SU-DHL-6 (cell line): ENCODE measurements around the gene OR8B3.

Experiments used
- EZH2phosphoT487 ChIP-seq: fragments of 200-600 bp; sonication (generic), shearing (Covaris generic); conservative IDR thresholded peaks from 2 replicates; pipeline ENCODE4 v1.6.1; 2018; ENCODE audit warnings: mild to moderate bottlenecking, antibody characterized with exemption, low read length, moderate library complexity, mixed read lengths
- TF ChIP-seq, protein P1 (sequence below): fragments of 200-600 bp; sonication (generic); IDR thresholded peaks from one replicate; pipeline ENCODE4 v1.5.1; 2017; ENCODE audit warnings: antibody characterized with exemption, mild to moderate bottlenecking, low read length, moderate library complexity; ENCODE audit not compliant: insufficient read depth, poor library complexity, severe bottlenecking

DNA sequence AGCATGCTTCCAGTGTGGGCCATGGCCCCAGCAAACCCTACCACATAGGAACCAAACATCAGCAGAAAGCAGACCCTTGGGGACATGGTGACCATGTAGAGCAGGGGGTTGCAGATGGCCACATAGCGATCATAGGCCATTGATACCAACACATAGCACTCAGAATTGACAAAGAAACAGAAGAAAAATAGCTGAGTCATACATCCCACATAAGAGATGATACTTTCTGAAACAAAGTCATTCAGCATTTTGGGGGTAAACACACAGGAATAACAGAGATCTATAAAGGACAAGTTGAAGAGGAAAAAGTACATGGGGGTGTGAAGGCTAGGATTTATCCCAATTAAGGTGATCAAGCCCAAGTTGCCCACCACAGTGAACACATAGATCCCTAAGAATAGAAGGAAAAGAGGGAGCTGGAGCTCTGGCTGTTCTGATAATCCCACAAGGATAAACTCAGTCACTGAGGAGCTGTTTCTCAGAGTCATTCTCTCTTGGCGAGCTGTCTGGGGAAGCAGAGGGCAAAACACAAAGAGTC lies 25.6 kb upstream of the OR8B3 start, which contains the start of gene OR8B4:
- TF ChIP-seq EZH2phosphoT487 = no peak
- TF ChIP-seq, protein P1, sequence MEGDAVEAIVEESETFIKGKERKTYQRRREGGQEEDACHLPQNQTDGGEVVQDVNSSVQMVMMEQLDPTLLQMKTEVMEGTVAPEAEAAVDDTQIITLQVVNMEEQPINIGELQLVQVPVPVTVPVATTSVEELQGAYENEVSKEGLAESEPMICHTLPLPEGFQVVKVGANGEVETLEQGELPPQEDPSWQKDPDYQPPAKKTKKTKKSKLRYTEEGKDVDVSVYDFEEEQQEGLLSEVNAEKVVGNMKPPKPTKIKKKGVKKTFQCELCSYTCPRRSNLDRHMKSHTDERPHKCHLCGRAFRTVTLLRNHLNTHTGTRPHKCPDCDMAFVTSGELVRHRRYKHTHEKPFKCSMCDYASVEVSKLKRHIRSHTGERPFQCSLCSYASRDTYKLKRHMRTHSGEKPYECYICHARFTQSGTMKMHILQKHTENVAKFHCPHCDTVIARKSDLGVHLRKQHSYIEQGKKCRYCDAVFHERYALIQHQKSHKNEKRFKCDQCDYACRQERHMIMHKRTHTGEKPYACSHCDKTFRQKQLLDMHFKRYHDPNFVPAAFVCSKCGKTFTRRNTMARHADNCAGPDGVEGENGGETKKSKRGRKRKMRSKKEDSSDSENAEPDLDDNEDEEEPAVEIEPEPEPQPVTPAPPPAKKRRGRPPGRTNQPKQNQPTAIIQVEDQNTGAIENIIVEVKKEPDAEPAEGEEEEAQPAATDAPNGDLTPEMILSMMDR = no peak
